A549 treated with AZD9567 at 1 μM for 4 hours (cell line): Measurements from ENCODE around the gene RBM12. TPM values are rescaled to one million over a fixed set of nuclear protein-coding genes. Genes with fewer than 3 reads are reported as not detected.

Experiments
- total RNA-seq: library from RNA; stranded (reverse); fragments of 200-300 nt; extraction: Qiagen RNA extraction; gene quantifications from 5 replicates; pipeline ENCODE4 v1.2.3, GENCODE V29; 2022; ENCODE audit not compliant: insufficient read depth

RBM12 gene
- total RNA-seq = 77.3 to 99.4 TPM (median 81.1 TPM) in 5 replicates

GRCh38 chr20:35664466-35665206 lies at the start of gene RBM12, which contains the start of gene CPNE1:
Gene RBM12, minus strand, starts transcription at chr20:35664900. Its CDS starts 9,578 bp downstream, at chr20:35655322.
Gene CPNE1, minus strand, starts transcription at chr20:35664900. Its CDS starts 31,977 bp downstream, at chr20:35632923.

GRCh38 chr20:35699127-35699956 lies 34.6 kb upstream of the RBM12 start, which contains the start of the genes NFS1 and ROMO1:
Gene NFS1, minus strand, starts transcription at chr20:35699352. Its CDS starts 64 bp downstream, at chr20:35699288.
Gene ROMO1, plus strand, starts transcription at chr20:35699405. Its CDS starts 228 bp downstream, at chr20:35699633.

DNA sequence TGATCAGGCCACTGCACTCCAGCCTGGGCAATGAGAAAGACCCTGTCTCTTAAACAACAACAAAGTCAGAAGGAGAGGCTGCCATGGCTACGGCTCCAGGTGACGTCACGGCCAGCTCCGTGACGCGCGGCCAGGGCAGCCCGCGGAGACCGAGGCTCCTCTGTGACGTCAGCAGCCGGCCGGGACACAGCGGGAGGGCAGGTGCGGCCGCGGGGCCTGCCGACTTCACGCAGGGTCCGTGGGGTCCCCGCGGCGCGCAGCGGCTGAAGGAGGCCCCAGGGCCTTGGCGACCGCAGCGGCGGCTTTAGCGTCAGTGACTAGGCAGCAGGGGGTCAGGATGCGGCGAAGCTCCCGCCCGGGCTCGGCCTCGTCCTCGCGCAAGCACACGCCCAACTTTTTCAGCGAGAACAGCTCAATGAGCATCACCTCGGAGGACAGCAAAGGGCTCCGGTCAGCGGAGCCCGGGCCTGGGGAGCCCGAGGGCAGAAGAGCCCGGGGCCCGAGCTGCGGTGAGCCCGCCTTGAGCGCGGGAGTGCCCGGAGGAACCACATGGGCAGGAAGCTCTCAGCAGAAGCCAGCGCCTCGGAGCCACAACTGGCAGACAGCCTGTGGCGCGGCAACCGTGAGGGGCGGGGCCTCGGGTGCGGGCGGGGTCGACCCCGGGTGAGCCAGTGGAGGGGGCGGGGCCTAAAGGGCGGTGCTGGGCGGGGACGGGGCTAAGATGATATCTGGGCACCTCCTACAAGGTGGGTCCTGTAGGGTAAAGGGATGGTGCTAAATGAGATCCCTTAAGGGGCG lies 48.8 kb downstream of the RBM12 start, which contains the start of gene SPAG4:
TSS of gene SPAG4 (plus strand) at position 163 of the 798 bp plus-strand sequence. CDS start at position 338, 175 bp downstream.

Other genes starting within 250 kb of the RBM12 start
- 0.03 TPM in 1 of 5 replicates, not detected in the others for gene GDF5, start 226.7 kb downstream of the RBM12 start, total RNA-seq
- gene CEP250, start 209.3 kb downstream of the RBM12 start, total RNA-seq = 23.3 to 31.2 TPM (median 28.7 TPM) in 5 replicates
- gene C20orf173, start 135.2 kb downstream of the RBM12 start, total RNA-seq = not detected in 5 replicates
- 235 to 256 TPM (median 242 TPM) in 5 replicates for gene ERGIC3, start 122.8 kb downstream of the RBM12 start, total RNA-seq
- gene SPAG4, start 49.1 kb downstream of the RBM12 start, total RNA-seq = 3.6 to 10.6 TPM (median 5.0 TPM) in 5 replicates
- gene CPNE1, start within 50 bp of the RBM12 start, total RNA-seq = 203 to 231 TPM (median 226 TPM) in 5 replicates
- gene NFS1, start 34.5 kb upstream of the RBM12 start, total RNA-seq = 36.3 to 44.4 TPM (median 39.4 TPM) in 5 replicates
- gene ROMO1, start 34.5 kb upstream of the RBM12 start, total RNA-seq = 362 to 399 TPM (median 378 TPM) in 5 replicates
- gene RBM39, start 77.4 kb upstream of the RBM12 start, total RNA-seq = 166 to 193 TPM (median 186 TPM) in 5 replicates
- 28.5 to 32.0 TPM (median 30.4 TPM) in 5 replicates for gene PHF20, start 107.1 kb upstream of the RBM12 start, total RNA-seq